GM19099 (cell line): ENCODE measurements around the gene SMYD3.

Experiments
- POLR2A ChIP-seq: IDR thresholded peaks from 3 replicates; pipeline ENCODE4 v1.6.1; 2011; ENCODE audit warnings: low read depth; ENCODE audit not compliant: insufficient read length; ENCODE audit errors: extremely low read depth

The SMYD3 gene

GRCh38 chr1:246067432-246068216, 439.5 kb downstream of the SMYD3 start:
- TF ChIP-seq POLR2A: no peak

GRCh38 chr1:246066573-246066972, 440.5 kb downstream of the SMYD3 start:
- TF ChIP-seq POLR2A: no peak

GRCh38 chr1:246065592-246065991, 441.5 kb downstream of the SMYD3 start:
- no peak for TF ChIP-seq POLR2A

- no peak for TF ChIP-seq POLR2A
Measured at GRCh38 chr1:246064891-246065290, 442.2 kb downstream of the SMYD3 start.

- no peak for TF ChIP-seq POLR2A
Measured at GRCh38 chr1:246063013-246063616, 444.0 kb downstream of the SMYD3 start.

GRCh38 chr1:246058466-246058865, 448.6 kb downstream of the SMYD3 start:
- no peak for TF ChIP-seq POLR2A

GRCh38 chr1:246052603-246053002, 454.5 kb downstream of the SMYD3 start:
- TF ChIP-seq POLR2A: no peak

GRCh38 chr1:246051909-246052518, 455.1 kb downstream of the SMYD3 start:
- no peak for TF ChIP-seq POLR2A

GRCh38 chr1:246048693-246049092, 458.4 kb downstream of the SMYD3 start:
- no peak for TF ChIP-seq POLR2A

- no peak for TF ChIP-seq POLR2A
Measured at GRCh38 chr1:246043556-246043955, 463.5 kb downstream of the SMYD3 start.

GRCh38 chr1:246041360-246041759, 465.7 kb downstream of the SMYD3 start:
- no peak for TF ChIP-seq POLR2A

- no peak for TF ChIP-seq POLR2A
Measured at GRCh38 chr1:246040200-246040890, 466.7 kb downstream of the SMYD3 start.

GRCh38 chr1:246039584-246039983, 467.5 kb downstream of the SMYD3 start:
- no peak for TF ChIP-seq POLR2A

- TF ChIP-seq POLR2A: no peak
Measured at GRCh38 chr1:246037832-246038231, 469.2 kb downstream of the SMYD3 start.

- no peak for TF ChIP-seq POLR2A
Measured at GRCh38 chr1:246036175-246036574, 470.9 kb downstream of the SMYD3 start.
